DOHH2 (cell line): Measurements from ENCODE around the gene PALLD.

ENCODE experiments used
- CTCF ChIP-seq: fragments of 200-600 bp; sonication (generic); IDR thresholded peaks from one replicate; pipeline ENCODE4 v1.5.1; 2014; ENCODE audit warnings: antibody characterized with exemption, mild to moderate bottlenecking, low read depth, low read length; ENCODE audit not compliant: poor library complexity, severe bottlenecking
- EZH2phosphoT487 ChIP-seq: fragments of 200-600 bp; sonication (generic); IDR thresholded peaks from 2 replicates; pipeline ENCODE4 v1.6.1; 2017; ENCODE audit warnings: borderline replicate concordance, mild to moderate bottlenecking, antibody characterized with exemption, low read length, moderate library complexity, mixed read lengths

- TF ChIP-seq CTCF, result no peak
- no peak for TF ChIP-seq EZH2phosphoT487
Observed at GRCh38 chr4:168885400-168885799, 388.5 kb downstream of the PALLD start.
